Measurements from ENCODE around the gene PDE11A. TPM values are rescaled to one million over a fixed set of nuclear protein-coding genes. Genes with fewer than 3 reads are reported as not detected.

The PDE11A gene
- total RNA-seq, 2 experiments from 2014 or later: not detected

DNA sequence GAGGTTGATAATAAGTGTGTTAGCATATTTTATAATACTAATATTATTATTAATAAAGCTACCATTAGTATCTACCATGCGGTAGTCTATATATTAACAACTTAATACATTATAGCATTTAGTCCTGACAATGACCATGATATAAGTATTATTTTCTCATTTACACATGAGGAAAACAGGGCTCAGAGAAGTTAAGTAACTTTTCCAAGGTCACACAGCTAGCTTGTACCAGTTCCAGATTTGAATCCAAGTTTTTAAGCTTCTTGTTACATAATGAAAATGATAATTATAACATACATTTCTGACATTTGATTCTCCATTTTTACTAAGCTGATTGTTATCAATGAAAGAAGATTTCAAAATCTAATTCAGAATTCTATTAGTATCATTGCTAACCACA is 369.4 kb downstream of the PDE11A start:
- no peak overlapping the region for H3K4me3 Mint-ChIP-seq
- no peaks in the 10 kb centered on the region for H3K9me3 Mint-ChIP-seq
- H3K4me1 Mint-ChIP-seq (ENCODE audit: low read depth): no peaks in the 10 kb centered on the region
- ATAC-seq (no peak), DNase-seq (no peak)
- no peaks in the 10 kb centered on the region for H3K27me3 Mint-ChIP-seq
- intact Hi-C loops (cut with micrococcal nuclease): no loop called here
- ChIA-PET POLR2A (no interaction called here), CTCF (interaction anchor here (1.0 to 1.1 kb wide), 2 partner anchors 61 to 368 kb away, joined by 3 to 4 read pairs; no protein-coding TSS in a partner anchor)
- no peak overlapping the region for H3K27ac Mint-ChIP-seq
- TF ChIP-seq, protein P1, sequence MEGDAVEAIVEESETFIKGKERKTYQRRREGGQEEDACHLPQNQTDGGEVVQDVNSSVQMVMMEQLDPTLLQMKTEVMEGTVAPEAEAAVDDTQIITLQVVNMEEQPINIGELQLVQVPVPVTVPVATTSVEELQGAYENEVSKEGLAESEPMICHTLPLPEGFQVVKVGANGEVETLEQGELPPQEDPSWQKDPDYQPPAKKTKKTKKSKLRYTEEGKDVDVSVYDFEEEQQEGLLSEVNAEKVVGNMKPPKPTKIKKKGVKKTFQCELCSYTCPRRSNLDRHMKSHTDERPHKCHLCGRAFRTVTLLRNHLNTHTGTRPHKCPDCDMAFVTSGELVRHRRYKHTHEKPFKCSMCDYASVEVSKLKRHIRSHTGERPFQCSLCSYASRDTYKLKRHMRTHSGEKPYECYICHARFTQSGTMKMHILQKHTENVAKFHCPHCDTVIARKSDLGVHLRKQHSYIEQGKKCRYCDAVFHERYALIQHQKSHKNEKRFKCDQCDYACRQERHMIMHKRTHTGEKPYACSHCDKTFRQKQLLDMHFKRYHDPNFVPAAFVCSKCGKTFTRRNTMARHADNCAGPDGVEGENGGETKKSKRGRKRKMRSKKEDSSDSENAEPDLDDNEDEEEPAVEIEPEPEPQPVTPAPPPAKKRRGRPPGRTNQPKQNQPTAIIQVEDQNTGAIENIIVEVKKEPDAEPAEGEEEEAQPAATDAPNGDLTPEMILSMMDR (IDR thresholded peaks at IDR 0.05): no peak
- H3K36me3 Mint-ChIP-seq (ENCODE audit: low read depth): no peaks in the 10 kb centered on the region

DNA sequence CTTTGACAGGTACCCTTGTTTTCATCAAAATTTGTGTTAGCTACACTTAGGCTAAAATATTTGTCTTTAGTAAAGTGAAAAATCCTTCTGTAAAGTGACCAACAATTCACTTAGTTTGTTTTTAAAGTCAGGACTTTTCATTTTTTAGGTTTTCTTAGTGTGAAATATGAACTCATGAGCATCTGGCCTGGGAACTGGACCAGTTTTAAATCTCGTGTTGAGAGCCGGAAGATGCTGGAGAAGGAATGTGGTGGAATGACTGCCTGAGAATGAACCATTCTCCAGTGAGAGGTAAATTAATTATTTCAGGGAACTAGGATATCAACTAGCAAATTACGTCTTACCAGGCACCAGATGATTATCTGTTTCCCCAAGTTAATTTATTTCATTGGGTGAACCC is 374.3 kb downstream of the PDE11A start:
- ATAC-seq (no peak), DNase-seq (no peak)
- CTCF ChIA-PET: interaction anchor here (1.9 kb wide), 1 partner anchor 26 kb away, joined by 6 read pairs; no protein-coding TSS in a partner anchor
- intact Hi-C loops (cut with micrococcal nuclease): no loop called here
- POLR2A ChIA-PET: no interaction called here
- Mint-ChIP-seq H3K9me3 (no peaks in the 10 kb centered on the region), H3K27me3 (peaks cover 3% of the 10 kb centered on the region), H3K4me3 (no peak overlapping the region), H3K27ac (no peak overlapping the region), H3K36me3 (ENCODE audit: low read depth) (no peaks in the 10 kb centered on the region), H3K4me1 (ENCODE audit: low read depth) (no peaks in the 10 kb centered on the region)
- TF ChIP-seq, protein P1 (IDR thresholded peaks at IDR 0.05): no peak

DNA sequence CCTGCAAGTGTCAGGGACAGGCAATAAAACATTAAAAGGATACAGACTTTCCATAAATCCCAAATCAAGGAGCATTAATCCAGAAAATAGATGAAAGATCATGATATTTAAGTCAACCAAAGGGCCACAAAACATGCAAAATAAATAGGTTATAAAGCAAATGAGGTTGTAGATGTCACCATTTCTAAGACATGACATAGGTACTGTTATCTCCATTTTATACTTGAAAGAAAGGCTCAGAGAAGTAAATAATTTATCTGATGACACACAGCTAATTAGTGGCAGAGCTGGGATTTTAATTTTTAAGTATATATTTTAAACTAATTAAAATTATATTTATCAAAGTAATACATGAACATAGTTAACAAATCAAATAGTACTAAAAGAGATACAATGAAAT is 378.2 kb downstream of the PDE11A start:
- no peaks in the 10 kb centered on the region for H3K36me3 Mint-ChIP-seq (ENCODE audit: low read depth)
- CTCF ChIA-PET: interaction anchor here (1.2 to 1.3 kb wide), 2 partner anchors 30 to 529 kb away, joined by 4 to 9 read pairs; no protein-coding TSS in a partner anchor
- ATAC-seq: no peak
- H3K4me1 Mint-ChIP-seq (ENCODE audit: low read depth): peaks cover 2% of the 10 kb centered on the region
- H3K27ac Mint-ChIP-seq: no peak overlapping the region
- DNase-seq: no peak
- intact Hi-C loops (cut with micrococcal nuclease): no loop called here
- H3K4me3 Mint-ChIP-seq: no peak overlapping the region
- TF ChIP-seq, protein P1 (IDR thresholded peaks at IDR 0.05): no peak
- POLR2A ChIA-PET: no interaction called here
- H3K27me3 Mint-ChIP-seq: peaks cover 3% of the 10 kb centered on the region
- no peaks in the 10 kb centered on the region for H3K9me3 Mint-ChIP-seq

DNA sequence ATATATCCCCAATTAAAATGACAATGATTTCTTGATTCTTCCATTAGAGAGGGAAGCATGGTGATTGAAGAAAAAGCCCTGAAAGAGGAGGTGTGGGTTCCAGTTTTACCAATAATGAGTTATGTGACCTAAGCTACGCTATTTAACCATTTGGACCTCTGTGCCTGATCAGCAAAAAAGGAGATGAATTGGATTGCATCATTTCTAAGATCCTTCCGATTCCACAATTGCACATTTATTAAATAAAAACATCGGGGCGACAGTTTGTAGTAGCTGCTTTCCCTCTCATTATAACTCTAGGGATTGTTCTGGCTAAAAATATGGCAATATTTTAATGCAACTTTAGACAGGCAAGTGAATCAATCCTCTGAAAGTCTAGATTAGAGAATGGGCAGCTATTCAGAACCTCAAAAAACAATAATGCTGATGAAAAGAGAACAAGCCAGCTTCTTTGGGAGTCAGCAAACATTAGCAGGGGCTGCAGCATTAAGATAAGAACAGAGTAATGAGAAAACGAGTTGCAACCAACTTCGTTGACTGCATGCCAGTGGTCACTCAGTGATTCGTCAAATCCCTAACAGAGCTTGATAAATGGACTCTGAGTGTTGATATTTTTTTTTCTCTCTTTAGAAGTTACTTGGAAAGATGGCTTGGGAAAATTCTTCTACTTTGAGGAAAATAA is 378.8 kb downstream of the PDE11A start:
- Mint-ChIP-seq H3K27ac (no peak overlapping the region), H3K9me3 (no peaks in the 10 kb centered on the region), H3K4me3 (no peak overlapping the region)

DNA sequence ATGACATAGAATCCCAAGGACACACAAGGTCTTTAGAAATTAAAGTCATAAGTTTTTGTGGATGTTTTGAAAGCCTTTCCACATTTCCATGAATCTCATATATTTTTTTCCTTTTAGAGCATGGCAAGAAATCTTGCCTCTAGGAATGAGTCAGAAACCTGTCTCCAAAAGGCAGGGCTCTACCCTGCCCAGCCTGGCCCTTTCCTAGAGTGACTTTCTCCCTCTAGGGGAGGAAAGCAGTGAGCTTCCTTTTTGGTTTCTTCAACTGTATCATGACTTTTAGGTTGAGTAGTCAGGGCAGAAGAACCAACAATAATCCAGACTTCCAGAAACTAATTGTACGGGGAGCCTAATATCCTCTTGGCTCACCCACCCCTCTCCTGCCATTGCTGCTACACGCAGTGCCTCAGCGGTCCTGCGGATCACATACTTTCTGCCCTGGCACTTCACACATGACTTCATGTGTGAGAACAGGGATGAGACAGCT is 379.8 kb downstream of the PDE11A start:
- intact Hi-C loops (cut with micrococcal nuclease): no loop called here
- H3K27ac Mint-ChIP-seq: no peak overlapping the region
- H3K36me3 Mint-ChIP-seq (ENCODE audit: low read depth): no peaks in the 10 kb centered on the region
- DNase-seq: no peak
- peaks cover 3% of the 10 kb centered on the region for H3K27me3 Mint-ChIP-seq
- H3K4me1 Mint-ChIP-seq (ENCODE audit: low read depth): peaks cover 2% of the 10 kb centered on the region
- ATAC-seq: no peak
- no peak overlapping the region for H3K4me3 Mint-ChIP-seq
- no peaks in the 10 kb centered on the region for H3K9me3 Mint-ChIP-seq
- POLR2A ChIA-PET: no interaction called here
- TF ChIP-seq, protein P1 (IDR thresholded peaks at IDR 0.05): no peak
- CTCF ChIA-PET: no interaction called here

More for the DNA sequence above, 378.8 kb downstream of the PDE11A start:
- peaks cover 3% of the 10 kb centered on the region for H3K27me3 Mint-ChIP-seq
- intact Hi-C loops (cut with micrococcal nuclease): no loop called here
- CTCF ChIA-PET: interaction anchor here (1.2 to 1.3 kb wide), 2 partner anchors 31 to 529 kb away, joined by 4 to 9 read pairs; no protein-coding TSS in a partner anchor
- POLR2A ChIA-PET: no interaction called here
- DNase-seq (no peak), ATAC-seq (no peak)
- no peaks in the 10 kb centered on the region for H3K36me3 Mint-ChIP-seq (ENCODE audit: low read depth)
- TF ChIP-seq, protein P1 (IDR thresholded peaks at IDR 0.05): no peak
- H3K4me1 Mint-ChIP-seq (ENCODE audit: low read depth): peaks cover 2% of the 10 kb centered on the region
